ENCODE data around the gene CHCT1.
"Not testable (repeated sequence)": the region's sequence is repeated elsewhere in the genome, so short reads cannot be mapped to it uniquely, and the experiment has no call there.

- TF ChIP-seq CTCF (IDR thresholded peaks at IDR 0.05); POLR2A (IDR thresholded peaks at IDR 0.05; ENCODE audit: low read depth); EP300 (IDR thresholded peaks at IDR 0.05): not testable (repeated sequence)
Observed at GRCh38 chr17:60428491-60428890, 6.2 kb downstream of the CHCT1 start.

All from esophagus muscularis mucosa (tissue), 4 donors.